Articular chondrocyte of knee joint (primary cell): ENCODE measurements around the gene P2RY8. TPM values are rescaled to one million over a fixed set of nuclear protein-coding genes. Genes with fewer than 3 reads are reported as not detected.

ENCODE experiments used
- total RNA-seq: library from RNA; depleted of rRNA; stranded (reverse); fragments of >200 nt; gene quantifications from 2 replicates; pipeline ENCODE4 v1.2.3, GENCODE V29; 2012

The P2RY8 gene, protein sequence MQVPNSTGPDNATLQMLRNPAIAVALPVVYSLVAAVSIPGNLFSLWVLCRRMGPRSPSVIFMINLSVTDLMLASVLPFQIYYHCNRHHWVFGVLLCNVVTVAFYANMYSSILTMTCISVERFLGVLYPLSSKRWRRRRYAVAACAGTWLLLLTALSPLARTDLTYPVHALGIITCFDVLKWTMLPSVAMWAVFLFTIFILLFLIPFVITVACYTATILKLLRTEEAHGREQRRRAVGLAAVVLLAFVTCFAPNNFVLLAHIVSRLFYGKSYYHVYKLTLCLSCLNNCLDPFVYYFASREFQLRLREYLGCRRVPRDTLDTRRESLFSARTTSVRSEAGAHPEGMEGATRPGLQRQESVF
- not detected in 2 replicates for total RNA-seq

DNA sequence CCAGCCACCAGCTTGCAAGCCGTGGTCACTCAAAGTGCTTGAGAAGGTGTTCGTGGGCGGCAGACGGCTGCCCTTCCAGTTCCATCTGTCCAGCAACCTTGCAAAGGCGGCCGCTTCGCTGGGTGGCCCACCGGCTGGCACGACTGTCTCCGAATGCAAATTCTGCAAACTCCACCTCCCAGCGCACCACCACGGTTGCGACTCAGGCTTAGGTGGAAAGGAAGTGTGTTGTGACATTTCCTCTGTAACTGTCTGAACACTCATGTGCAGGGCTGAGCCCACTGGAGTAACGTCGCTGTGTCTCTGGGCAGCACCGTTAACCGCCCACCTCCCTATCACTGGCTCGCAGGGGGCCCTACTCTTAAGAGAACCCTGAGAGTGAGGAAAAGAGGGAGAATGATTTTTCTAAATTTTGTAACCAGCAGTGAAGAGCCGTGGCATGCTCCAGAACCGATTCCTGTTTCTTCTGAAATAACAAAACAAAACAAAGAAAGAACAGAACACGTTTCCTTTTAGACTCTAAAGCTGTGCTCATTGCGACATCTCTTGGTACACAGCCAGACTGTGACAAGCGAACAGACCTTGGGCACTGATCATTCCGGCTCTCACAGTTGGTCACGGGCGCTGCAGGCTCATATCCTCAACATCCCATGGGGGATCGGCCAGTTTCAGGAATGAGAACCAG, at the start of gene P2RY8:
Gene P2RY8, minus strand, starts transcription at position 155 of the 685 bp plus-strand sequence. CDS start 70,627 bp downstream, outside the sequence.

DNA sequence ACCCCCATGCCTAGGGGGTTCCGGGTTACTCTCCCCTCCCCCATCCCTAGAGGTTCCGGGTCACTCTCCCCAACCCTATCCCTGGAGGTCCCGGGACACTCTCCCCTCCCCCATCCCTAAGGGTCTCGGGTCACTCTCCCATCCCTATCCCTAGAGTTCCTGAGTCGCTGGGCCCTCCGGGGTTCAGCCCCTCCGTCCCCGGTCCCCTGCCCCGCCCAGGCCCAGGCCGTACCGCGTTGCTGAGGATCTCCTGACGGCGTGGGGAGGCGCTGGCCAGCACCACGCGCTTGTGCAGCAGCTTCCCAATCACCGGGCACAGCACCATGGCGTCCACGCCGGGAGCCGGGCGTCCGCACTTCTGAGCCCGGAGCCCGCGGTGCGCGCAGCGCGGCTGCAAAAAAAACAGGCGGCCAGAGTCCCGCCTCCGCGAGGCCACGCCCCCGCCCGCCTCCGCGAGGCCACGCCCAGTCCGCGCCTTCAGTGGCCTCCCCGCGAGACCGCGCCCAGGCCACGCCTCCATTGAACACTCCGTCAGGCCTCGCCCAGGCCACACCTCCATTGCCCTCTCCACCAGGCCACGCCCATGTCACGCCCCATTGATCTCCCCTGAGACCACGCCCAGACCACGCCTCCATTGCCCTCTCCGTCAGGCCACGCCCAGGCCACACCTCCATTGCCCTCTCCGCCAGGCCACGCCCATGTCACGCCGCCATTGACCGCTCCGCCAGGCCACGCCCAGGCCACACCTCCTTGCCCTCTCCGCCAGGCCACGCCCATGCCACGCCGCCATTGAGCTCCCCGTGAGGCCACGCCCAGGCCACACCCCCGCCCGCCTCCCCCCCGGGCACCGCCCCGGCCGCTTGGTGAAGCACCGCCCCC, 84.2 kb downstream of the P2RY8 start, which contains the start of gene ASMTL:
Gene ASMTL, minus strand, starts transcription at position 394 of the 879 bp plus-strand sequence. Its CDS starts 69 bp downstream, at position 325.

Other genes starting within 250 kb of the P2RY8 start
- gene IL3RA, start 200.4 kb downstream of the P2RY8 start, total RNA-seq = 0.13 and 0.76 TPM in 2 replicates
- 209 and 261 TPM in 2 replicates for gene SLC25A6, start 145.1 kb downstream of the P2RY8 start, total RNA-seq
- 18.9 and 19.5 TPM in 2 replicates for gene ASMTL, start 84.3 kb downstream of the P2RY8 start, total RNA-seq
- gene AKAP17A, start 54.4 kb upstream of the P2RY8 start, total RNA-seq = 12.2 and 14.8 TPM in 2 replicates
- not detected in 2 replicates for gene ASMT, start 77.9 kb upstream of the P2RY8 start, total RNA-seq